Stomach (tissue), 9 donors: Measurements from ENCODE around the gene SMYD5. TPM values are rescaled to one million over a fixed set of nuclear protein-coding genes. Genes with fewer than 3 reads are reported as not detected.

Experiments used
- DNase-seq, 2 donors: peaks; one replicate each; pipeline versions ENCODE4 v3.0.0 to v3.0.0-alpha.2; 2013 to 2019
- H3K27ac ChIP-seq, 5 donors: fragments of 200-600 bp in 4 of 5; sonication (generic) in 4 of 5; one replicate each; pipeline ENCODE4 v1.5.1; 2013 to 2019; ENCODE audit warnings: mild to moderate bottlenecking in 1 of 5, moderate library complexity in 1 of 5
- H3K27me3 ChIP-seq, 3 donors: fragments of 200-600 bp; sonication (generic); one replicate each; pipeline ENCODE4 v1.5.1; 2017 to 2019; ENCODE audit warnings: mixed run types in 1 of 3
- H3K36me3 ChIP-seq, 4 donors: fragments of 200-600 bp; sonication (generic); 1 replicate in 3 of 4; 2 replicates in 1 of 4; pipeline ENCODE4 v1.5.1; 2016 to 2019
- H3K4me1 ChIP-seq, 4 donors: fragments of 200-600 bp; sonication (generic); one replicate each; pipeline ENCODE4 v1.5.1; 2016 to 2019
- H3K4me3 ChIP-seq, 4 donors: fragments of 200-600 bp; sonication (generic) in 3 of 4; one replicate each; pipeline ENCODE4 v1.5.1; 2016 to 2019; ENCODE audit warnings: mild to moderate bottlenecking in 1 of 4
- H3K9me3 ChIP-seq, 4 donors: fragments of 200-600 bp; sonication (generic); one replicate each; pipeline ENCODE4 v1.5.1; 2016 to 2019
- CTCF ChIP-seq, 7 experiments: fragments of 450-650 bp in 4 of 7; fragments of 200-600 bp in 3 of 7; sonication (generic) in 3 of 7; IDR thresholded peaks; one replicate each; pipeline ENCODE4 v1.5.1; 2016 to 2019; ENCODE audit warnings: antibody characterized with exemption in 7 of 7, control low read depth in 2 of 7, mild to moderate bottlenecking in 1 of 7
- EP300 ChIP-seq: sonication (generic); formaldehyde crosslinking; IDR thresholded peaks from one replicate; pipeline ENCODE4 v1.6.1; 2017; ENCODE audit warnings: antibody characterized with exemption
- POLR2A ChIP-seq, 4 donors: fragments of 450-650 bp; IDR thresholded peaks; one replicate each; pipeline ENCODE4 v1.6.1; 2016; ENCODE audit warnings: antibody characterized with exemption in 4 of 4, control low read depth in 2 of 4, mild to moderate bottlenecking in 1 of 4, moderate library complexity in 1 of 4
- POLR2AphosphoS5 ChIP-seq, 3 donors: sonication (generic); formaldehyde crosslinking; IDR thresholded peaks; one replicate each; pipeline ENCODE4 v1.6.1; 2016; ENCODE audit warnings: antibody characterized with exemption in 3 of 3
- WGBS, 5 donors: extraction: QIAGEN DNeasy Blood & Tissue Kit in 3 of 5; methylation state at CpG; one replicate each; pipeline versions ENCODE4 v1.1.5 to v1.1.7; 2013 to 2018; 5-methylcytosine and 5-hydroxymethylcytosine counted together
- intact Hi-C: fragments of 100-400 bp; cut with DNase I; formaldehyde crosslinking; loops from one replicate; pipeline ENCODE4 v1.15.1; 2023; ENCODE audit warnings: low total_unique reads
- polyA plus RNA-seq, 3 donors: library from polyadenylated mRNA; stranded (reverse); fragments of 200-250 nt; gene quantifications; one replicate each; pipeline ENCODE4 v1.2.3, GENCODE V29; 2013
- total RNA-seq, 5 donors: library from RNA; depleted of rRNA; stranded (reverse); fragments of >200 nt; gene quantifications; one replicate each; pipeline versions ENCODE4 v1.1.0 to v1.2.3, GENCODE V29; 2014 to 2016
- donor health status: healthy with polysubstance abuse.
- donor health status: Bipolar disorder and iron deficiency.
- donor health status: healthy.

SMYD5 gene
- total and polyA plus RNA-seq, 8 donors = 3.5 to 136 (median 12.9) TPM

- no peak for TF ChIP-seq EP300
- TF ChIP-seq POLR2A (IDR thresholded peaks at IDR 0.05) = no peak
- no peak for TF ChIP-seq POLR2AphosphoS5 (IDR thresholded peaks at IDR 0.05)
- no peak for TF ChIP-seq CTCF (IDR thresholded peaks at IDR 0.05)
- Histone ChIP-seq H3K4me1 (peaks cover 4 to 29% (median 25%) of the 10 kb centered on the region in 4 donors), H3K4me3 (no peak overlapping the region), H3K9me3 (no peaks in the 10 kb centered on the region), H3K36me3 (peaks cover 10 to 39% (median 29%) of the 10 kb centered on the region in 4 donors), H3K27ac (no peak overlapping the region), H3K27me3 (no peaks in the 10 kb centered on the region)
- intact Hi-C loops = no loop called here
- no peak for DNase-seq
- 89 to 96% (median 95%) methylated on average over 5 of the region's 5 CpGs for WGBS, 5 donors
These were observed 3.1 kb downstream of the SMYD5 start for GRCh38 chr2:73217160-73217559.

- 79 to 93% (median 89%) methylated on average over 2 of the region's 2 CpGs for WGBS, 5 donors
- intact Hi-C loops = no loop called here
These were observed 3.8 kb downstream of the SMYD5 start for GRCh38 chr2:73217826-73218225.

GRCh38 chr2:73218298-73218697 lies 4.3 kb downstream of the SMYD5 start:
- intact Hi-C loops = no loop called here
- TF ChIP-seq POLR2A (IDR thresholded peaks at IDR 0.05) (no peak), CTCF (IDR thresholded peaks at IDR 0.05) (no peak)
- Histone ChIP-seq H3K27me3 (no peaks in the 10 kb centered on the region), H3K4me3 (no peak overlapping the region), H3K27ac (no peak overlapping the region), H3K36me3 (peaks cover 17 to 50% (median 40%) of the 10 kb centered on the region in 4 donors), H3K4me1 (peaks cover 0 to 18% (median 15%) of the 10 kb centered on the region in 4 donors), H3K9me3 (no peaks in the 10 kb centered on the region)
- no peak for DNase-seq

More at GRCh38 chr2:73217826-73218225, 3.8 kb downstream of the SMYD5 start:
- Histone ChIP-seq H3K4me1 (peaks cover 1 to 22% (median 19%) of the 10 kb centered on the region in 4 donors), H3K36me3 (peaks cover 13 to 46% (median 36%) of the 10 kb centered on the region in 4 donors), H3K27me3 (no peaks in the 10 kb centered on the region), H3K9me3 (no peaks in the 10 kb centered on the region), H3K4me3 (no peak overlapping the region), H3K27ac (no peak overlapping the region)
- DNase-seq = no peak
- no peak for TF ChIP-seq CTCF (IDR thresholded peaks at IDR 0.05)
- TF ChIP-seq POLR2A (IDR thresholded peaks at IDR 0.05) = no peak
- TF ChIP-seq EP300 = no peak
- no peak for TF ChIP-seq POLR2AphosphoS5 (IDR thresholded peaks at IDR 0.05)

GRCh38 chr2:73223821-73224220 lies 9.8 kb downstream of the SMYD5 start:
- H3K27ac ChIP-seq = no peak overlapping the region
- TF ChIP-seq POLR2A (IDR thresholded peaks at IDR 0.05) = no peak
- peaks cover 0 to 11% (median 0%) of the 10 kb centered on the region in 4 donors for H3K4me1 ChIP-seq
- H3K4me3 ChIP-seq = no peak overlapping the region
- intact Hi-C loops = no loop called here
- DNase-seq = no peak
- no peaks in the 10 kb centered on the region for H3K9me3 ChIP-seq
- WGBS, 5 donors = 89 to 99% (median 96%) methylated on average over 4 of the region's 4 CpGs
- peaks cover 43 to 100% (median 95%) of the 10 kb centered on the region in 4 donors for H3K36me3 ChIP-seq
- no peaks in the 10 kb centered on the region for H3K27me3 ChIP-seq

- intact Hi-C loops = no loop called here
- no peak overlapping the region for H3K27ac ChIP-seq
- H3K4me3 ChIP-seq = no peak overlapping the region
- no peaks in the 10 kb centered on the region for H3K9me3 ChIP-seq
- H3K36me3 ChIP-seq = peaks cover 48 to 94% (median 94%) of the 10 kb centered on the region in 4 donors
- DNase-seq = no peak
- TF ChIP-seq POLR2A (IDR thresholded peaks at IDR 0.05) (no peak), EP300 (no peak), POLR2AphosphoS5 (IDR thresholded peaks at IDR 0.05) (no peak), CTCF (IDR thresholded peaks at IDR 0.05) (no peak)
- WGBS, 5 donors = 72 to 88% (median 79%) methylated on average over 9 of the region's 9 CpGs
- H3K4me1 ChIP-seq = peaks cover 0 to 11% (median 0%) of the 10 kb centered on the region in 4 donors
- H3K27me3 ChIP-seq = no peaks in the 10 kb centered on the region
These were observed 11.7 kb downstream of the SMYD5 start for GRCh38 chr2:73225513-73226360.
